Stomach (tissue), 9 donors: ENCODE measurements around the gene ZNF574. TPM values are rescaled to one million over a fixed set of nuclear protein-coding genes. Genes with fewer than 3 reads are reported as not detected.

Source experiments
- DNase-seq, 2 donors: peaks; one replicate each; pipeline versions ENCODE4 v3.0.0 to v3.0.0-alpha.2; 2013 to 2019
- H3K27ac ChIP-seq, 5 donors: fragments of 200-600 bp in 4 of 5; sonication (generic) in 4 of 5; one replicate each; pipeline ENCODE4 v1.5.1; 2013 to 2019; ENCODE audit warnings: mild to moderate bottlenecking in 1 of 5, moderate library complexity in 1 of 5
- H3K27me3 ChIP-seq, 3 donors: fragments of 200-600 bp; sonication (generic); one replicate each; pipeline ENCODE4 v1.5.1; 2017 to 2019; ENCODE audit warnings: mixed run types in 1 of 3
- H3K36me3 ChIP-seq, 4 donors: fragments of 200-600 bp; sonication (generic); 1 replicate in 3 of 4; 2 replicates in 1 of 4; pipeline ENCODE4 v1.5.1; 2016 to 2019
- H3K4me1 ChIP-seq, 4 donors: fragments of 200-600 bp; sonication (generic); one replicate each; pipeline ENCODE4 v1.5.1; 2016 to 2019
- H3K4me3 ChIP-seq, 4 donors: fragments of 200-600 bp; sonication (generic) in 3 of 4; one replicate each; pipeline ENCODE4 v1.5.1; 2016 to 2019; ENCODE audit warnings: mild to moderate bottlenecking in 1 of 4
- H3K9me3 ChIP-seq, 4 donors: fragments of 200-600 bp; sonication (generic); one replicate each; pipeline ENCODE4 v1.5.1; 2016 to 2019
- CTCF ChIP-seq, 7 experiments: fragments of 450-650 bp in 4 of 7; fragments of 200-600 bp in 3 of 7; sonication (generic) in 3 of 7; IDR thresholded peaks; one replicate each; pipeline ENCODE4 v1.5.1; 2016 to 2019; ENCODE audit warnings: antibody characterized with exemption in 7 of 7, control low read depth in 2 of 7, mild to moderate bottlenecking in 1 of 7
- EP300 ChIP-seq: sonication (generic); formaldehyde crosslinking; IDR thresholded peaks from one replicate; pipeline ENCODE4 v1.6.1; 2017; ENCODE audit warnings: antibody characterized with exemption
- POLR2A ChIP-seq, 4 donors: fragments of 450-650 bp; IDR thresholded peaks; one replicate each; pipeline ENCODE4 v1.6.1; 2016; ENCODE audit warnings: antibody characterized with exemption in 4 of 4, control low read depth in 2 of 4, mild to moderate bottlenecking in 1 of 4, moderate library complexity in 1 of 4
- POLR2AphosphoS5 ChIP-seq, 3 donors: sonication (generic); formaldehyde crosslinking; IDR thresholded peaks; one replicate each; pipeline ENCODE4 v1.6.1; 2016; ENCODE audit warnings: antibody characterized with exemption in 3 of 3
- WGBS, 5 donors: extraction: QIAGEN DNeasy Blood & Tissue Kit in 3 of 5; methylation state at CpG; one replicate each; pipeline versions ENCODE4 v1.1.5 to v1.1.7; 2013 to 2018; 5-methylcytosine and 5-hydroxymethylcytosine counted together
- intact Hi-C: fragments of 100-400 bp; cut with DNase I; formaldehyde crosslinking; loops from one replicate; pipeline ENCODE4 v1.15.1; 2023; ENCODE audit warnings: low total_unique reads
- polyA plus RNA-seq, 3 donors: library from polyadenylated mRNA; stranded (reverse); fragments of 200-250 nt; gene quantifications; one replicate each; pipeline ENCODE4 v1.2.3, GENCODE V29; 2013
- total RNA-seq, 5 donors: library from RNA; depleted of rRNA; stranded (reverse); fragments of >200 nt; gene quantifications; one replicate each; pipeline versions ENCODE4 v1.1.0 to v1.2.3, GENCODE V29; 2014 to 2016
- donor health status: healthy with polysubstance abuse.
- donor health status: Bipolar disorder and iron deficiency.
- donor health status: healthy.

Gene ZNF574
- total and polyA plus RNA-seq, 8 donors: 4.6 to 17.0 (median 6.2) TPM

DNA sequence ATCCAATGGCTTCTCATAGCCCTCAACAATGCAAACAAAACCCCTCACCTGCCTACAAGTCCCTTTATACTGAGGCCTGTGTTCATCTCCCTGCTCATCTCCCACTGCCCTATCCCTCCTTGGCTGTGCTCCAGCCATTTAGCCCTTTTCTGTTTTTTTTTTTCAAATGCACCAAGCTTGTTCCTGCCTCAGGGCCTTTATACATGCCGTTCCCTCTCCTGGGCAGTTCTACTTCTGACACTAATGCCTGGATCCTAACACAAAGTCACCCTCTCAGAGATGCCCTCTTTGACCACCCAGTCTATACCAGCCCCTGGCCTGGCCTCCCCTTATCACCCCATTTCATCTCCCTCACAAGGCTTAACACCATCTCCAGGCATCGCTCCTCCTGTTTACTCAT, 26.9 kb downstream of the ZNF574 start:
- Histone ChIP-seq H3K27ac (no peak overlapping the region), H3K4me3 (no peak overlapping the region), H3K36me3 (no peaks in the 10 kb centered on the region), H3K9me3 (no peaks in the 10 kb centered on the region), H3K4me1 (no peaks in the 10 kb centered on the region), H3K27me3 (peaks cover 0 to 30% (median 3%) of the 10 kb centered on the region in 3 donors)
- intact Hi-C loops: no loop called here
- no peak for DNase-seq
- no peak for TF ChIP-seq POLR2AphosphoS5 (IDR thresholded peaks at IDR 0.05)
- TF ChIP-seq CTCF (IDR thresholded peaks at IDR 0.05): no peak
- TF ChIP-seq EP300: no peak
- TF ChIP-seq POLR2A (IDR thresholded peaks at IDR 0.05): no peak
- 84 to 93% (median 87%) methylated on average over 2 of the region's 2 CpGs for WGBS, 5 donors

DNA sequence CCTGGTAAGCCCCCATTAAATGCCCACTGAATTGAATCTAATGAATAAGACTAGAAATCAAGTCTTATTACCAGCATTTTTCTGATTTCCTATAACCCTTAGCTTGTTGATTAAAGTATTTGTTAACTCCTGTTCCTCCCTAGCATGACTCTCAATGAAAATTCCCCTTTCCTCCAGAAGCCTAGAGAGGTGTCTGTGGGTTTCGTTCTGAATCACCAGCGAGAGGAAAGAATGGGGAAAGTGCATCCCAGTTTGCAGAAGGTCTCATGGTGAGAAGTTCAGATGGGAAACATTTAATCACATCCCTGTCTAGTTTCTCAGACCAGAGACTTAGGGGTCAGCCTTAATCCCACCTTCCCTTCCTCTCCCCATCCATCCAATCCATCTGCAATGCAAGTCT, 29.4 kb downstream of the ZNF574 start:
- intact Hi-C loops: no loop called here
- 69 to 80% (median 69%) methylated on average over 2 of the region's 2 CpGs for WGBS, 5 donors
- Histone ChIP-seq H3K27me3 (peaks cover 0 to 47% (median 3%) of the 10 kb centered on the region in 3 donors), H3K4me1 (peaks cover 0 to 8% (median 0%) of the 10 kb centered on the region in 4 donors), H3K9me3 (no peaks in the 10 kb centered on the region), H3K27ac (no peak overlapping the region), H3K36me3 (no peaks in the 10 kb centered on the region), H3K4me3 (no peak overlapping the region)
- DNase-seq: no peak
- TF ChIP-seq CTCF (IDR thresholded peaks at IDR 0.05) (no peak), EP300 (no peak), POLR2AphosphoS5 (IDR thresholded peaks at IDR 0.05) (no peak), POLR2A (IDR thresholded peaks at IDR 0.05) (no peak)

DNA sequence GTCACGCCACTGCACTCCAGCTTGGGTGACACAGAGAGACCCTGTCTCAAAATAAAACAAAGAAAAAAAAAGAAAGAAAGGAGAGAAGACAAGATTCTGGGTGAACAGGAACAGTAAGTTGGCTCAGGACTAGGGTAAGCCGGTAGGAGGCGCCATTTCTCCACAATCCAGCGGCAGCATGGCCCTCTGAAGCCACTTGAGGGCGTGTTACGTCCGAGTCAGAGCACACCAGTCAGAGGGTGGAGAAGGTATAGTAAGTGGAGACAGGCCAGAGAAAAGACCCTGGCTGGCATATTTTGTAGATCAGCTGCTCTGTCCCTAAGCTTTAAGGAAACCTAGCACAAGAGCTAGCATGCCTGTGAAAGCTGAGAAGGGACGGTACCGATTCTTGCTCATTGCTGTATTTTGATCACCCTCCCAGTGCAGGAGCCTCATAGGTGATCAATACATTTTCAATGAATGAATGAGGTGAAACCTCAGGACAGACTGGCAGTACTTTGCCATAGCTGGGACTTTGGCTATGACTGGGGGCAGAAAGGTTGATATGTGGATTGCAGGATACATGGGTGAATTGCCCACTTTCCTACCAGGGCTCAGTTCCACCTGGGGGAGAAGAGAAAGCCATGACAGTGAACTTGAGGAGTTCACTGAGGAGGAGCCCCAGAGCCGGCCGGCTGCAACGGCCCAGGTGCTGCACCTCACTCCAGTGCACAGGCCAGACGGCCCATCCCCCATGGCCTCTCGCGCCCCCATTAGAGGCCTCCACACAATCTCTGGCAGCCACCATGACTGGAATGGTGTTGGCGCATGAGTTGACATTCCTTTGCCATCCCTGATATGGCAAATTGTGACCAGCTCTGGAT, 32.8 kb downstream of the ZNF574 start:
- H3K27ac ChIP-seq: no peak overlapping the region

DNA sequence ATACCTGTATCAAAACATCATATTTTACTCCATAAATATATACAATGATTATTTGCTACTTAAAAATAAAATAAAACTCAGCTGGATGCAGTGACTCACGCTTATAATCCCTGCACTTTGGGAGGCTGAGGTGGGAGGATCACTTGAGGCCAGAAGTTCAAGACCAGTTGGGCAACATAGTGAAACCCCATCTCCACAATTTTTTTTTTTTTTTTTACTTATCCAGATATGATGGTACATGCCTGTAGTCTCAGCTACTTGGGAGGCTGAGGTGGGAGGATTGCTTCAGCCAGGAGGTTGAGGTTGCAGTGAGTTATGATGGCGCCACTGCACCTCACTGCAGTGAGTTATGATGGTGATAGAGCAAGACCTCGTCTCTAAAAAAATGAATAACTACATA, 33.9 kb downstream of the ZNF574 start:
- WGBS, 5 donors: 72 to 86% (median 77%) methylated on average over 3 of the region's 3 CpGs
- peaks cover 0 to 14% (median 6%) of the 10 kb centered on the region in 4 donors for H3K4me1 ChIP-seq
- no peaks in the 10 kb centered on the region for H3K9me3 ChIP-seq
- no peak for DNase-seq
- H3K27me3 ChIP-seq: peaks cover 0 to 50% (median 3%) of the 10 kb centered on the region in 3 donors
- no peak for TF ChIP-seq POLR2AphosphoS5 (IDR thresholded peaks at IDR 0.05)
- TF ChIP-seq CTCF (IDR thresholded peaks at IDR 0.05): no peak
- TF ChIP-seq POLR2A (IDR thresholded peaks at IDR 0.05): no peak
- TF ChIP-seq EP300: no peak
- no peaks in the 10 kb centered on the region for H3K36me3 ChIP-seq
- H3K27ac ChIP-seq: no peak overlapping the region
- intact Hi-C loops: no loop called here
- no peak overlapping the region for H3K4me3 ChIP-seq

More for the DNA sequence above, 32.8 kb downstream of the ZNF574 start:
- no peaks in the 10 kb centered on the region for H3K36me3 ChIP-seq
- peaks cover 0 to 8% (median 3%) of the 10 kb centered on the region in 4 donors for H3K4me1 ChIP-seq
- intact Hi-C loops: no loop called here
- WGBS, 5 donors: 17 to 30% (median 22%) methylated on average over 10 to 16 of the region's 16 CpGs
- H3K27me3 ChIP-seq: peaks cover 0 to 52% (median 3%) of the 10 kb centered on the region in 3 donors
- DNase-seq: peak; percentile 81 to 92
- TF ChIP-seq POLR2AphosphoS5 (IDR thresholded peaks at IDR 0.05): peak in 1 of 3 donors; percentile 37
- peak in 5 of 7 experiments; percentile 77 to 87 (median 81) for TF ChIP-seq CTCF (IDR thresholded peaks at IDR 0.05)
- no peak for TF ChIP-seq POLR2A (IDR thresholded peaks at IDR 0.05)
- no peak for TF ChIP-seq EP300
- no peak overlapping the region for H3K4me3 ChIP-seq
- no peaks in the 10 kb centered on the region for H3K9me3 ChIP-seq
